ENCODE measurements around the gene H3-3A.
A peak's percentile ranks its signal among the peaks of the same experiment; 100 is the strongest.

The H3-3A gene

GRCh38 chr1:226118357-226118756 is 55.8 kb downstream of the H3-3A start:
- no peak for TF ChIP-seq CTCF (IDR thresholded peaks at IDR 0.05; ENCODE audit: low read depth, low read length)
- H3K36me3 ChIP-seq: no peaks in the 10 kb centered on the region
- DNase-seq: no peak
- no peaks in the 10 kb centered on the region for H3K27me3 ChIP-seq
- H3K9me3 ChIP-seq: no peaks in the 10 kb centered on the region
- no peaks in the 10 kb centered on the region for H3K4me1 ChIP-seq
- H3K4me3 ChIP-seq (ENCODE audit: low read depth, low read length): no peak overlapping the region

- Histone ChIP-seq H3K27me3 (no peaks in the 10 kb centered on the region), H3K4me3 (ENCODE audit: low read depth, low read length) (no peak overlapping the region), H3K9me3 (no peaks in the 10 kb centered on the region), H3K4me1 (no peaks in the 10 kb centered on the region), H3K36me3 (no peaks in the 10 kb centered on the region)
- DNase-seq: no peak
- no peak for TF ChIP-seq CTCF (IDR thresholded peaks at IDR 0.05; ENCODE audit: low read depth, low read length)
Observed at GRCh38 chr1:226119169-226119568, 56.7 kb downstream of the H3-3A start.

GRCh38 chr1:226120398-226120797 is 57.9 kb downstream of the H3-3A start:
- H3K36me3 ChIP-seq: no peaks in the 10 kb centered on the region
- no peaks in the 10 kb centered on the region for H3K9me3 ChIP-seq
- TF ChIP-seq CTCF (IDR thresholded peaks at IDR 0.05; ENCODE audit: low read depth, low read length): no peak
- H3K4me3 ChIP-seq (ENCODE audit: low read depth, low read length): no peak overlapping the region
- no peak for DNase-seq
- no peaks in the 10 kb centered on the region for H3K27me3 ChIP-seq
- H3K4me1 ChIP-seq: no peaks in the 10 kb centered on the region

GRCh38 chr1:226121049-226121586 is 58.6 kb downstream of the H3-3A start:
- H3K4me1 ChIP-seq: no peaks in the 10 kb centered on the region
- no peaks in the 10 kb centered on the region for H3K9me3 ChIP-seq
- H3K27me3 ChIP-seq: no peaks in the 10 kb centered on the region
- TF ChIP-seq CTCF (IDR thresholded peaks at IDR 0.05; ENCODE audit: low read depth, low read length): no peak
- H3K36me3 ChIP-seq: no peaks in the 10 kb centered on the region
- peak overlapping the region; percentile 65 for H3K4me3 ChIP-seq (ENCODE audit: low read depth, low read length)
- DNase-seq: no peak
